HPDE6-E6E7 (cell line): ENCODE results near the gene IFT52.

ENCODE experiments used
- DNase-seq: peaks from one replicate; pipeline ENCODE4 v3.0.0; 2011; ENCODE audit warnings: missing footprints; ENCODE audit errors: extremely low spot score

The IFT52 gene

GRCh38 chr20:43689165-43689564 lies 98.4 kb downstream of the IFT52 start:
- DNase-seq = no peak

- no peak for DNase-seq
Measured at GRCh38 chr20:43690943-43691598, 100.3 kb downstream of the IFT52 start.

- peak; percentile 61 for DNase-seq
Measured at GRCh38 chr20:43691928-43692524, 101.3 kb downstream of the IFT52 start.

GRCh38 chr20:43694763-43695162 lies 104.0 kb downstream of the IFT52 start:
- DNase-seq = no peak

GRCh38 chr20:43695571-43695970 lies 104.8 kb downstream of the IFT52 start:
- no peak for DNase-seq
